A549 (cell line): Measurements from ENCODE around the gene GM2A. TPM values are rescaled to one million over a fixed set of nuclear protein-coding genes. Genes with fewer than 3 reads are reported as not detected.
"Not testable (repeated sequence)": the region's sequence is repeated elsewhere in the genome, so short reads cannot be mapped to it uniquely, and the experiment has no call there.

Experiments used
- ATAC-seq, 2 experiments: fragments of 200-7000 bp in 1 of 2; fragments of >200 bp in 1 of 2; cut with Nextera tagmentation in 1 of 2; cut with Tn5 transposase in 1 of 2; 3 replicates each; pipeline versions ENCODE4 v1.8.0 to v1.9.1; 2018 to 2020; ENCODE audit warnings: mild to moderate bottlenecking in 1 of 2, moderate library complexity in 1 of 2
- CTCF ChIA-PET: fragments of 300-600 bp; sonication (Branson Sonifier 250); formaldehyde crosslinking; extraction: SDS; loops from one replicate; lab custom pipeline; 2021; ENCODE audit warnings: antibody characterized with exemption, inconsistent platforms; lab: Yijun Ruan, JAX
- POLR2A ChIA-PET: fragments of 350-600 bp; formaldehyde crosslinking; extraction: SDS; loops from one replicate; lab custom pipeline; 2021; ENCODE audit warnings: antibody characterized with exemption, inconsistent platforms; lab: Yijun Ruan, JAX
- DNase-seq, 2 experiments: peaks; one replicate each; pipeline versions ENCODE4 v3.0.0 to v3.0.0-alpha.2; 2011 to 2016; ENCODE audit warnings: low read depth in 1 of 2, low spot score in 1 of 2
- FAIRE-seq: peaks from 2 replicates; lab custom pipeline; 2011; peaks lifted over from hg19 to GRCh38; lab: Jason Lieb, UNC
- H3K27ac ChIP-seq, 2 experiments: fragments of >200 bp; sonication (Bioruptor Twin); formaldehyde crosslinking; 3 replicates each; pipeline ENCODE4 v1.5.1; 2016 to 2017
- H3K4me1 ChIP-seq: fragments of >200 bp; sonication (Bioruptor Twin); formaldehyde crosslinking; 3 replicates; pipeline ENCODE4 v1.6.1; 2016
- H3K4me2 ChIP-seq: fragments of >200 bp; sonication (Bioruptor Twin); formaldehyde crosslinking; 3 replicates; pipeline ENCODE4 v1.6.1; 2016
- H3K4me3 ChIP-seq: fragments of >200 bp; sonication (Bioruptor Twin); formaldehyde crosslinking; 3 replicates; pipeline ENCODE4 v1.5.1; 2016
- H3K9me3 ChIP-seq: fragments of >200 bp; sonication (Bioruptor Twin); formaldehyde crosslinking; 3 replicates; pipeline ENCODE4 v1.6.1; 2016
- CBX2 ChIP-seq: fragments of 200-600 bp; sonication (generic); IDR thresholded peaks from 2 replicates; pipeline ENCODE4 v1.6.1; 2016; ENCODE audit warnings: low read depth, mild to moderate bottlenecking, borderline replicate concordance
- CHD4 ChIP-seq: fragments of 200-600 bp; sonication (generic); IDR thresholded peaks from 2 replicates; pipeline ENCODE4 v1.6.1; 2016; ENCODE audit warnings: antibody characterized with exemption, mild to moderate bottlenecking, borderline replicate concordance
- CTCF ChIP-seq: fragments of >200 bp; sonication (Bioruptor Twin); formaldehyde crosslinking; IDR thresholded peaks from 3 replicates; pipeline ENCODE4 v1.5.1; 2016
- EHF ChIP-seq: fragments of 250-450 bp; sonication (Bioruptor Pico); IDR thresholded peaks from 2 replicates; pipeline ENCODE4 v1.5.0; 2020; ENCODE audit warnings: mild to moderate bottlenecking
- ESRRA ChIP-seq: fragments of 150-350 bp; IDR thresholded peaks from 2 replicates; pipeline ENCODE4 v1.6.1; 2014; ENCODE audit warnings: mild to moderate bottlenecking, low read length, borderline replicate concordance
- FOSL2 ChIP-seq, 2 experiments: fragments of 450-650 bp in 1 of 2; fragments of >200 bp in 1 of 2; sonication (Bioruptor Twin) in 1 of 2; formaldehyde crosslinking; IDR thresholded peaks; 2 replicates each; pipeline versions ENCODE4 v1.5.0 to v1.6.1; 2016 to 2020; ENCODE audit warnings: mild to moderate bottlenecking in 1 of 2, moderate library complexity in 1 of 2
- FOXS1 ChIP-seq: fragments of 250-450 bp; sonication (Bioruptor Pico); IDR thresholded peaks from 2 replicates; pipeline ENCODE4 v1.5.0; 2020; ENCODE audit warnings: mild to moderate bottlenecking, moderate library complexity
- JUN ChIP-seq, 2 experiments: fragments of >200 bp; sonication (Bioruptor Twin); formaldehyde crosslinking; IDR thresholded peaks; 2 replicates in 1 of 2; 3 replicates in 1 of 2; pipeline ENCODE4 v1.6.1; 2016 to 2017
- JUNB ChIP-seq: fragments of >200 bp; sonication (Bioruptor Twin); formaldehyde crosslinking; IDR thresholded peaks from 2 replicates; pipeline ENCODE4 v1.6.1; 2016
- MAFK ChIP-seq: fragments of 450-650 bp; IDR thresholded peaks from 2 replicates; pipeline ENCODE4 v1.6.1; 2014; ENCODE audit not compliant: partially characterized antibody
- MAX ChIP-seq: IDR thresholded peaks from 2 replicates; pipeline ENCODE4 v1.6.1; 2012
- NFE2L2 ChIP-seq: fragments of 150-350 bp; conservative IDR thresholded peaks from 2 replicates; pipeline ENCODE4 v1.6.1; 2014; ENCODE audit warnings: low read length
- NPAS2 ChIP-seq: fragments of 250-450 bp; sonication (Bioruptor Pico); IDR thresholded peaks from 2 replicates; pipeline ENCODE4 v1.8.0; 2022; ENCODE audit warnings: mild to moderate bottlenecking, moderate library complexity, borderline replicate concordance
- PHF8 ChIP-seq: fragments of 200-600 bp; sonication (generic); IDR thresholded peaks from 2 replicates; pipeline ENCODE4 v1.6.1; 2016; ENCODE audit warnings: low read depth, mild to moderate bottlenecking, antibody characterized with exemption, moderate library complexity, borderline replicate concordance
- POLR2A ChIP-seq: IDR thresholded peaks from 2 replicates; pipeline ENCODE4 v1.6.1; 2012; ENCODE audit warnings: mild to moderate bottlenecking, low read length
- POLR2AphosphoS2 ChIP-seq: conservative IDR thresholded peaks from 2 replicates; pipeline ENCODE4 v1.6.1; 2012; ENCODE audit warnings: low read length, improper control_type of control experiment, inconsistent platforms
- RAD21 ChIP-seq, 2 experiments: fragments of >200 bp in 1 of 2; sonication (Bioruptor Twin) in 1 of 2; formaldehyde crosslinking in 1 of 2; IDR thresholded peaks in 1 of 2; conservative IDR thresholded peaks in 1 of 2; 2 replicates in 1 of 2; 3 replicates in 1 of 2; pipeline ENCODE4 v1.6.1; 2012 to 2018; ENCODE audit warnings: inconsistent platforms in 1 of 2
- RARB ChIP-seq: fragments of 250-450 bp; sonication (Bioruptor Pico); IDR thresholded peaks from 2 replicates; pipeline ENCODE4 v1.8.0; 2021; ENCODE audit warnings: mild to moderate bottlenecking, moderate library complexity
- RCOR1 ChIP-seq: fragments of 150-350 bp; IDR thresholded peaks from 2 replicates; pipeline ENCODE4 v1.6.1; 2014; ENCODE audit warnings: antibody characterized with exemption, low read length, low read depth
- RNF2 ChIP-seq: fragments of 200-600 bp; sonication (generic); IDR thresholded peaks from 2 replicates; pipeline ENCODE4 v1.6.1; 2016; ENCODE audit warnings: low read depth, mild to moderate bottlenecking, antibody characterized with exemption, moderate library complexity, borderline replicate concordance
- SMC3 ChIP-seq: fragments of >200 bp; sonication (Bioruptor Twin); formaldehyde crosslinking; IDR thresholded peaks from 3 replicates; pipeline ENCODE4 v1.6.1; 2018; ENCODE audit warnings: inconsistent platforms
- SREBF2 ChIP-seq: fragments of 450-650 bp; IDR thresholded peaks from 2 replicates; pipeline ENCODE4 v1.6.1; 2014; ENCODE audit warnings: mild to moderate bottlenecking, moderate library complexity
- WGBS: methylation state at CpG from one replicate; pipeline ENCODE4 v1.1.6; 2017; ENCODE audit errors: missing lambda C conversion rate; 5-methylcytosine and 5-hydroxymethylcytosine counted together
- polyA plus RNA-seq, 4 experiments: library from polyadenylated mRNA; depleted of rRNA in 3 of 4; stranded (reverse); fragments of >200 nt; fragmentation: RNase III in 1 of 4; extraction: RNeasy Plus Mini Kit Qiagen cat#74134 plus additional on column Dnase treatment in 1 of 4; gene quantifications; 2 replicates in 3 of 4; 3 replicates in 1 of 4; pipeline ENCODE4 v1.2.3, GENCODE V29; 2011 to 2017

Gene GM2A
- polyA plus RNA-seq, 2 of the 4 experiments (the other 2 are of a cell fraction): 9.6 to 17.4 TPM

- TF ChIP-seq POLR2AphosphoS2: no peak
- TF ChIP-seq NFE2L2: no peak
- no peak for TF ChIP-seq POLR2A
Observed at GRCh38 chr5:151296974-151297373, 44.0 kb downstream of the GM2A start (continued).

DNA sequence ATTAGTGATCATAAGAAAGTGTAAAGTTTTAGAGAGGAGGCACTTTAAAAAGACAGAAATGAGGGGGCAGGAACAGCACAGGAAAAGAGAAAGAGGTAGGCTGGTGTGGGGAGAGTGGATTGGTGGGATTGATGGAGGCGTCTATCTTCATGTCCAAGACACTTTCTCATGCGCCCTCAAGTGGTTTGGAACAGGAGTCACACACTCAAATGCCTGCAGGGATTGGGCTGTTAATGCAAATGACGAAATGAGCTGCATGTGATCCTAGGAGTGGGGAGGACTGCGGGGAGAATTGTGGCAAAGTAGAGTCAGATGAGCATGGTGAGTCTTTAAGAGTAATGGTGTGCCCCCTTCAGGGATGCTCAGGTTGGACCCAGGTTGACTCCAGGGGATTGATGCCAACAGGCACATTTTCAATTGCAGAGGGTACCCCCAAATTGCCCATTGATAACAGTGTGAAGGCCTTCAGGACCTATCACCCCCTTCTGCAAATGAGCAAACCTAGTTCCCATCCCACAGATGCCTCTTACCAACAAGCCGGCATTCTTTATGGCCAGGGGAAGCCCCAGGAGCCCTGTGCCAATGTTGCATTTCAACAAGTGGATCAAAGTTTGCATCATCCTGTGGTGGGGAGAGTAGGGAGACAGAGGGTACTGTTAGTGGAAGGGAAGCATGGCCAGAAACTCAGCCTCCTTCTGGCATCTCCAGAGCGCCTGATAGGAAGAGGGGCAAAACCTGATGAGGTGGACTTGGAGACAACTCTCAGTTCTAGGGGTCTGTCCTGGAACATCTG lies 45.3 kb downstream of the GM2A start:
- no peak for FAIRE-seq
- no peaks in the 10 kb centered on the region for H3K9me3 ChIP-seq
- CTCF ChIA-PET: interaction anchor here (0.6 to 1.1 kb wide), 2 partner anchors 9 to 35 kb away, joined by 3 to 6 read pairs; no protein-coding TSS in a partner anchor

DNA sequence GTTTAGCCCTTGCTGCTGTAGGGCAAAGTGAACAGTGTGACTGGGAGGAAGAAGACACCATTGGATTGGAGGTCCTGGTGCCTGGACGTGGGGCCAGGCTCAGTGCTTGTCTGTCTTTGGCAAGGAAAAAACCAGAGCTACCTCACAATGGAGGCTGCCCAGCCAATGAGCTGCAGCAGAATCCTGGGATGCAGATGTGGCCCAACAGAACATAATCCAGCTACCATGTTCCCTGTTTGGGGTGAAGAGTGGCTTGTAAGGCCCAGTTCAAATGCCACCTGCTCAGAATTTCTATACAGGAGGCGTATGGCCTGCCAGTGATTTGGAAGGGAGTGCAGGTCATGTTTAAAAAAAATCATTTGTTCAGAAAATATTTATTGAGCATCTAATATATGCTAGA lies 50.7 kb downstream of the GM2A start, which contains the start of gene SLC36A3:
TSS of gene SLC36A3 (minus strand) at position 101 of the 400 bp plus-strand sequence. CDS start 412 bp downstream, outside the sequence.
- no peak for DNase-seq
- no peaks in the 10 kb centered on the region for H3K9me3 ChIP-seq
- no peak for ATAC-seq
- no peak within 1 kb of the TSS for H3K27ac ChIP-seq
- 10% methylated on average over 2 of the region's 2 CpGs for WGBS
- ChIA-PET CTCF (no interaction called here), POLR2A (no interaction called here)
- H3K4me2 ChIP-seq: no peak within 1 kb of the TSS
- no peak for FAIRE-seq
- TF ChIP-seq JUNB: no peak
- TF ChIP-seq CBX2: no peak
- no peak for TF ChIP-seq RCOR1
- TF ChIP-seq EHF (CRISPR knock-in tag): no peak
- TF ChIP-seq SMC3: no peak
- TF ChIP-seq JUN (IDR thresholded peaks at IDR 0.05): no peak
- TF ChIP-seq MAX: no peak
- TF ChIP-seq ESRRA: no peak
- no peak for TF ChIP-seq SREBF2
- TF ChIP-seq RARB (CRISPR knock-in tag): no peak
- TF ChIP-seq CTCF: no peak
- no peak for TF ChIP-seq CHD4
- TF ChIP-seq RNF2: no peak
- TF ChIP-seq FOSL2 (IDR thresholded peaks at IDR 0.05): no peak
- TF ChIP-seq FOSL2 (CRISPR knock-in tag; IDR thresholded peaks at IDR 0.05): no peak
- TF ChIP-seq PHF8: no peak
- TF ChIP-seq FOXS1: no peak
- no peak for TF ChIP-seq NPAS2
- no peak for TF ChIP-seq MAFK
- no peaks in the 10 kb centered on the region for H3K4me1 ChIP-seq
- H3K4me3 ChIP-seq: no peak within 1 kb of the TSS

More for the DNA sequence above, 45.3 kb downstream of the GM2A start:
- no peak overlapping the region for H3K4me2 ChIP-seq
- WGBS: 8% methylated on average over 6 of the region's 6 CpGs
- DNase-seq: peak; percentile 72 to 79
- H3K4me1 ChIP-seq: 0 out of 3 replicates have a peak, but pooled peaks cover 4% of the 10 kb centered on the region
- POLR2A ChIA-PET: interaction anchor here (0.5 kb wide), 1 partner anchor 46 kb away, joined by 5 read pairs; no protein-coding TSS in a partner anchor
- H3K4me3 ChIP-seq: no peak overlapping the region
- ATAC-seq: peak; percentile 83 to 97
- no peak overlapping the region for H3K27ac ChIP-seq
- TF ChIP-seq RAD21 (conservative IDR thresholded peaks at IDR 0.05 in 1 of 2, IDR thresholded peaks at IDR 0.05 in 1 of 2) (peak; percentile 22 to 56; a peak in 3 of 5 replicates), CTCF (peak; percentile 45), EHF (CRISPR knock-in tag) (no peak), SMC3 (peak; percentile 7; the same call in 1 of the 3 replicates)

- H3K4me2 ChIP-seq, H3K4me1 ChIP-seq, DNase-seq, H3K4me3 ChIP-seq, H3K9me3 ChIP-seq, H3K27ac ChIP-seq, CTCF ChIA-PET, POLR2A ChIA-PET, ATAC-seq, FAIRE-seq: not testable (repeated sequence)
- 86% methylated on average over 14 of the region's 27 CpGs for WGBS
Observed at GRCh38 chr5:151309266-151309665, 56.3 kb downstream of the GM2A start.

DNA sequence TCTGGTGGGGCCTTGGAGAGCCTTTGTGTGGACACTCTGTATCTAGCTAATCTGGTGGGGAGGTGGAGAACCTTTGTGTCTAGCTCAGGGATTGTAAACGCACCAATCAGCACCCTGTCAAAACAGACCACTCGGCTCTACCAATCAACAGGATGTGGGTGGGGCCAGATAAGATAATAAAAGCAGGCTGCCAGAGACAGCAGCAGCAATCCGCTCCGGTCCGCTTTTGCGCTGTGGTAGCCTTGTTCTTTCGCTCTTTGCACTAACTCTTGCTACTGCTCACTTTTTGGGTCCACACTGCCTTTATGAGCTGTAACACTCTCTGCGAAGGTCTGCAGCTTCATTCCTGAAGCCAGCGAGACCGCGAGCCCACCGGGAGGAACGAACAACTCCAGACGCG lies 56.8 kb downstream of the GM2A start:
- H3K4me2 ChIP-seq, H3K27ac ChIP-seq, H3K9me3 ChIP-seq, CTCF ChIA-PET, DNase-seq, H3K4me3 ChIP-seq, FAIRE-seq, ATAC-seq, POLR2A ChIA-PET, H3K4me1 ChIP-seq: not testable (repeated sequence)
- WGBS: 85% methylated on average over 15 of the region's 15 CpGs
